ENCODE results near the gene POLA1. TPM values are rescaled to one million over a fixed set of nuclear protein-coding genes. Genes with fewer than 3 reads are reported as not detected.

The POLA1 gene
- total and polyA plus RNA-seq, 2 of the 4 experiments (the other 2 are of a cell fraction) = 4.0 to 15.1 TPM

GRCh38 chrX:25016938-25017598, 323.4 kb downstream of the POLA1 start:
- WGBS, 2 experiments (ENCODE audit: extremely low coverage in 2 of 2, insufficient read length in 1 of 2) = no CpG with 5 or more reads among the region's 17 CpGs
- Histone ChIP-seq H2BK120ac (ENCODE audit: low read depth, low read length) (no peak overlapping the region), H3K79me1 (ENCODE audit: low read depth in 1 of 2, low read length in 2 of 2) (no peaks in the 10 kb centered on the region), H2AK9ac (replicated peaks; ENCODE audit: low read depth, low read length, poor library complexity) (no peak overlapping the region), H4K20me1 (ENCODE audit: insufficient read depth, low read length) (no peaks in the 10 kb centered on the region; the same call in 1 of the 2 replicates), H3K9me3 (ENCODE audit: control insufficient read depth, insufficient read depth, low read length) (peaks cover 14% of the 10 kb centered on the region; the same call in 1 of the 2 replicates), H3K23ac (ENCODE audit: low read depth, low read length) (no peak overlapping the region), H3K27me3 (ENCODE audit: control insufficient read depth, insufficient read depth, low read length) (peaks cover 86% of the 10 kb centered on the region), H2BK5ac (ENCODE audit: low read depth, low read length, poor library complexity, severe bottlenecking) (no peak overlapping the region), H3K36me3 (ENCODE audit: control insufficient read depth, insufficient read depth, low read length) (no peaks in the 10 kb centered on the region), H2AFZ (replicated peaks; ENCODE audit: low read length, poor library complexity) (no peak overlapping the region), H3K4me1 (ENCODE audit: control insufficient read depth, insufficient read depth, low read length) (no peaks in the 10 kb centered on the region; the same call in 1 of the 2 replicates), H3K4ac (ENCODE audit: low read depth, low read length) (no peak overlapping the region), H2BK20ac (ENCODE audit: low read depth, low read length) (no peak overlapping the region), H3K4me2 (ENCODE audit: low read depth, low read length) (no peak overlapping the region), H3K56ac (ENCODE audit: extremely low read depth, insufficient read depth, low read length) (no peak overlapping the region), H2BK15ac (ENCODE audit: low read depth, low read length) (no peak overlapping the region), H3K9me1 (ENCODE audit: insufficient read depth, low read length) (no peaks in the 10 kb centered on the region), H3K27ac (ENCODE audit: insufficient read depth, low read length) (no peak overlapping the region), H3K14ac (replicated peaks; ENCODE audit: low read depth, low read length) (no peak overlapping the region), H2AK5ac (ENCODE audit: low read depth, low read length) (no peak overlapping the region), H3K9ac (ENCODE audit: low read depth, low read length) (no peak overlapping the region), H3K18ac (ENCODE audit: low read depth, low read length) (no peak overlapping the region), H4K91ac (ENCODE audit: insufficient read depth, low read depth, low read length) (no peak overlapping the region), H4K5ac (ENCODE audit: low read depth, low read length) (no peak overlapping the region), H4K8ac (ENCODE audit: low read depth in 2 of 2, low read length in 2 of 2) (no peak overlapping the region), H3K4me3 (ENCODE audit: insufficient read depth, low read depth, low read length) (no peak overlapping the region)
- TF ChIP-seq USF2 (IDR thresholded peaks at IDR 0.05; ENCODE audit: low read depth, low read length) (no peak), POLR2A (IDR thresholded peaks at IDR 0.05; ENCODE audit: low read depth, low read length) (no peak), NFE2L2 (IDR thresholded peaks at IDR 0.05; ENCODE audit: low read depth, low read length) (no peak), RFX5 (IDR thresholded peaks at IDR 0.05; ENCODE audit: low read depth, low read length) (no peak), CTCF (conservative IDR thresholded peaks at IDR 0.05; ENCODE audit: low read depth, low read length) (no peak), BHLHE40 (IDR thresholded peaks at IDR 0.05; ENCODE audit: low read depth, low read length) (no peak), SMC3 (IDR thresholded peaks at IDR 0.05; ENCODE audit: low read depth, low read length) (no peak), CEBPB (IDR thresholded peaks at IDR 0.05; ENCODE audit: low read depth, low read length) (no peak), MXI1 (IDR thresholded peaks at IDR 0.05; ENCODE audit: borderline replicate concordance, low read depth, low read length) (no peak), RCOR1 (IDR thresholded peaks at IDR 0.05; ENCODE audit: insufficient replicate concordance, low read length) (no peak), MAFK (IDR thresholded peaks at IDR 0.05; ENCODE audit: low read depth, low read length) (no peak), CHD1 (IDR thresholded peaks at IDR 0.05; ENCODE audit: low read depth, low read length) (no peak), FOS (IDR thresholded peaks at IDR 0.05; ENCODE audit: low read depth, low read length) (no peak), MAZ (IDR thresholded peaks at IDR 0.05; ENCODE audit: borderline replicate concordance, low read depth, low read length) (no peak), ELK1 (IDR thresholded peaks at IDR 0.05; ENCODE audit: borderline replicate concordance, low read depth, low read length) (no peak), RAD21 (IDR thresholded peaks at IDR 0.05; ENCODE audit: low read length) (no peak)
- ATAC-seq (ENCODE audit: low read depth) (no peak), DNase-seq (no peak)
- intact Hi-C loops (cut with micrococcal nuclease) = no loop called here
- in situ Hi-C loops (cut with MboI; ENCODE audit: low sequenced_read_pairs) = no loop called here
- CTCF ChIA-PET = no interaction called here
- dilution Hi-C loops (cut with HindIII; ENCODE audit: low sequenced_read_pairs, unreplicated experiment) = no loop called here
- BruUV-seq (replicated peaks) = no TSS peak
- POLR2A ChIA-PET (ENCODE audit: unreplicated experiment) = no interaction called here

Data from IMR-90 (cell line).